WTC11 (cell line): Measurements from ENCODE around the gene DTD1. TPM values are rescaled to one million over a fixed set of nuclear protein-coding genes. Genes with fewer than 3 reads are reported as not detected.
A peak's percentile ranks its signal among the peaks of the same experiment; 100 is the strongest.

Experiments
- AR ChIP-seq: fragments of 250-450 bp; sonication (Bioruptor Pico); IDR thresholded peaks from 2 replicates; pipeline ENCODE4 v1.9.0; 2021; ENCODE audit warnings: mild to moderate bottlenecking
- ARID4B ChIP-seq: sonication (generic); formaldehyde crosslinking; IDR thresholded peaks from 2 replicates; pipeline ENCODE4 v1.8.0; 2023; ENCODE audit warnings: missing genetic modification reagents, mild to moderate bottlenecking, borderline replicate concordance
- ERG ChIP-seq: fragments of 250-450 bp; sonication (Bioruptor Pico); IDR thresholded peaks from 2 replicates; pipeline ENCODE4 v1.8.0; 2021; ENCODE audit warnings: mild to moderate bottlenecking
- JAZF1 ChIP-seq: fragments of 250-450 bp; sonication (Bioruptor Pico); IDR thresholded peaks from 2 replicates; pipeline ENCODE4 v1.9.0; 2021; ENCODE audit warnings: moderate library complexity, mild to moderate bottlenecking, inconsistent platforms
- MYBL2 ChIP-seq: sonication (generic); formaldehyde crosslinking; IDR thresholded peaks from 2 replicates; pipeline ENCODE4 v1.8.1; 2023; ENCODE audit warnings: mild to moderate bottlenecking, moderate library complexity, missing genetic modification reagents
- NFATC4 ChIP-seq: fragments of 250-450 bp; sonication (Bioruptor Pico); IDR thresholded peaks from 2 replicates; pipeline ENCODE4 v1.9.0; 2021; ENCODE audit warnings: mild to moderate bottlenecking
- PRDM15 ChIP-seq: sonication (generic); formaldehyde crosslinking; IDR thresholded peaks from 2 replicates; pipeline ENCODE4 v1.8.0; 2022; ENCODE audit warnings: missing genetic modification reagents
- PREB ChIP-seq: sonication (generic); formaldehyde crosslinking; IDR thresholded peaks from 2 replicates; pipeline ENCODE4 v1.8.1; 2022; ENCODE audit warnings: mild to moderate bottlenecking, missing genetic modification reagents, moderate library complexity, borderline replicate concordance
- PRRX2 ChIP-seq: fragments of 250-450 bp; sonication (Bioruptor Pico); IDR thresholded peaks from 2 replicates; pipeline ENCODE4 v1.8.0; 2021; ENCODE audit warnings: mild to moderate bottlenecking
- SP1 ChIP-seq: sonication (generic); formaldehyde crosslinking; conservative IDR thresholded peaks from 2 replicates; pipeline ENCODE4 v1.8.1; 2022; ENCODE audit warnings: missing genetic modification reagents
- TCF7 ChIP-seq: sonication (generic); formaldehyde crosslinking; IDR thresholded peaks from 2 replicates; pipeline ENCODE4 v1.8.0; 2022; ENCODE audit warnings: mild to moderate bottlenecking, low read depth, missing genetic modification reagents, moderate library complexity
- ZMAT4 ChIP-seq: fragments of 250-450 bp; sonication (Bioruptor Pico); IDR thresholded peaks from 2 replicates; pipeline ENCODE4 v1.9.0; 2021; ENCODE audit warnings: mild to moderate bottlenecking
- ZNF219 ChIP-seq: sonication (generic); formaldehyde crosslinking; IDR thresholded peaks from 2 replicates; pipeline ENCODE4 v1.8.0; 2023; ENCODE audit warnings: missing genetic modification reagents, mild to moderate bottlenecking, borderline replicate concordance
- ZNF416 ChIP-seq: fragments of 250-450 bp; sonication (Bioruptor Pico); IDR thresholded peaks from 2 replicates; pipeline ENCODE4 v1.9.0; 2021; ENCODE audit warnings: mild to moderate bottlenecking, inconsistent platforms
- ZNF423 ChIP-seq: fragments of 250-450 bp; sonication (Bioruptor Pico); IDR thresholded peaks from 2 replicates; pipeline ENCODE4 v2.1.2; 2022; ENCODE audit warnings: mild to moderate bottlenecking, moderate library complexity
- ZNF532 ChIP-seq: fragments of 250-450 bp; sonication (Bioruptor Pico); IDR thresholded peaks from 2 replicates; pipeline ENCODE4 v1.9.0; 2021; ENCODE audit warnings: mild to moderate bottlenecking, borderline replicate concordance
- ZNF671 ChIP-seq: fragments of 250-450 bp; sonication (Bioruptor Pico); IDR thresholded peaks from 2 replicates; pipeline ENCODE4 v1.8.0; 2021; ENCODE audit warnings: mild to moderate bottlenecking
- ZSCAN18 ChIP-seq: fragments of 250-450 bp; sonication (Bioruptor Pico); IDR thresholded peaks from 2 replicates; pipeline ENCODE4 v2.1.2; 2022; ENCODE audit warnings: mild to moderate bottlenecking, moderate library complexity
- total RNA-seq: library from RNA; stranded (reverse); gene quantifications from 3 replicates; pipeline ENCODE4 v1.2.3, GENCODE V29; 2021

The DTD1 gene
- total RNA-seq, 1 experiment from 2014 or later, result 71.1 TPM

GRCh38 chr20:18587665-18588573 lies at the start of gene DTD1 (continued):
- TF ChIP-seq PRDM15 (CRISPR knock-in tag) (no peak), ZNF219 (no peak), ZNF416 (CRISPR knock-in tag) (0 out of 2 replicates have a peak, but pooled peaks have one; percentile 50), PRRX2 (CRISPR knock-in tag) (no peak), ZSCAN18 (CRISPR knock-in tag) (no peak), PREB (no peak), ARID4B (CRISPR knock-in tag) (peak; percentile 56; the same call in 1 of the 2 replicates), ZNF671 (no peak), JAZF1 (CRISPR knock-in tag) (no peak), TCF7 (CRISPR knock-in tag) (no peak), MYBL2 (CRISPR knock-in tag) (no peak), ZNF532 (no peak), ERG (CRISPR knock-in tag) (no peak), SP1 (CRISPR knock-in tag) (peak; percentile 85), NFATC4 (CRISPR knock-in tag) (no peak), AR (CRISPR knock-in tag) (no peak), ZMAT4 (CRISPR knock-in tag) (no peak), ZNF423 (no peak)
